Vagina (tissue), 2 donors: ENCODE results near the gene ADGRL1. TPM values are rescaled to one million over a fixed set of nuclear protein-coding genes. Genes with fewer than 3 reads are reported as not detected.

Experiments used
- DNase-seq, 2 donors: peaks; one replicate each; pipeline ENCODE4 v3.0.0-alpha.2; 2017; ENCODE audit errors: extremely low spot score in 2 of 2
- H3K27ac ChIP-seq: fragments of 200-600 bp; sonication (generic); one replicate; pipeline ENCODE4 v1.5.1; 2019
- H3K27me3 ChIP-seq: fragments of 200-600 bp; sonication (generic); one replicate; pipeline ENCODE4 v1.5.1; 2019
- H3K36me3 ChIP-seq, 2 donors: fragments of 200-600 bp; sonication (generic); one replicate each; pipeline ENCODE4 v1.5.1; 2017 to 2019
- H3K4me1 ChIP-seq: fragments of 200-600 bp; sonication (generic); one replicate; pipeline ENCODE4 v1.5.1; 2019
- H3K4me3 ChIP-seq, 2 donors: fragments of 200-600 bp; sonication (generic); 1 replicate in 1 of 2; 2 replicates in 1 of 2; pipeline ENCODE4 v1.5.1; 2016 to 2019
- H3K9me3 ChIP-seq: fragments of 200-600 bp; sonication (generic); one replicate; pipeline ENCODE4 v1.5.1; 2019
- POLR2A ChIP-seq, 2 donors: fragments of 450-650 bp; IDR thresholded peaks; one replicate each; pipeline ENCODE4 v1.6.1; 2017; ENCODE audit warnings: antibody characterized with exemption in 2 of 2, mild to moderate bottlenecking in 2 of 2, moderate library complexity in 2 of 2
- POLR2AphosphoS5 ChIP-seq, 2 donors: sonication (generic); formaldehyde crosslinking; IDR thresholded peaks; one replicate each; pipeline ENCODE4 v1.9.0; 2017; ENCODE audit warnings: antibody characterized with exemption in 2 of 2, mild to moderate bottlenecking in 2 of 2, low read depth in 1 of 2; ENCODE audit not compliant: insufficient read depth in 1 of 2
- intact Hi-C: fragments of 100-400 bp; cut with DNase I; formaldehyde crosslinking; loops from one replicate; pipeline ENCODE4 v1.15.1; 2023
- total RNA-seq: library from RNA; depleted of rRNA; stranded (reverse); fragments of >200 nt; gene quantifications from one replicate; pipeline ENCODE4 v1.2.3, GENCODE V29; 2016
- TF ChIP-seq, protein P1 (sequence below), 3 experiments: fragments of 450-650 bp in 2 of 3; fragments of 200-600 bp in 1 of 3; sonication (generic) in 1 of 3; IDR thresholded peaks; one replicate each; pipeline ENCODE4 v1.5.1; 2017 to 2019; ENCODE audit warnings: antibody characterized with exemption in 3 of 3, mild to moderate bottlenecking in 2 of 3, moderate library complexity in 2 of 3

ADGRL1 gene
- total RNA-seq, 1 donor from 2014 or later, result 23.3 TPM

GRCh38 chr19:14138576-14139265, 67.2 kb downstream of the ADGRL1 start:
- Histone ChIP-seq H3K9me3 (no peaks in the 10 kb centered on the region), H3K27me3 (no peaks in the 10 kb centered on the region), H3K36me3 (no peaks in the 10 kb centered on the region), H3K27ac (no peak overlapping the region), H3K4me1 (peaks cover 18% of the 10 kb centered on the region), H3K4me3 (no peak overlapping the region)
- TF ChIP-seq, protein P1, sequence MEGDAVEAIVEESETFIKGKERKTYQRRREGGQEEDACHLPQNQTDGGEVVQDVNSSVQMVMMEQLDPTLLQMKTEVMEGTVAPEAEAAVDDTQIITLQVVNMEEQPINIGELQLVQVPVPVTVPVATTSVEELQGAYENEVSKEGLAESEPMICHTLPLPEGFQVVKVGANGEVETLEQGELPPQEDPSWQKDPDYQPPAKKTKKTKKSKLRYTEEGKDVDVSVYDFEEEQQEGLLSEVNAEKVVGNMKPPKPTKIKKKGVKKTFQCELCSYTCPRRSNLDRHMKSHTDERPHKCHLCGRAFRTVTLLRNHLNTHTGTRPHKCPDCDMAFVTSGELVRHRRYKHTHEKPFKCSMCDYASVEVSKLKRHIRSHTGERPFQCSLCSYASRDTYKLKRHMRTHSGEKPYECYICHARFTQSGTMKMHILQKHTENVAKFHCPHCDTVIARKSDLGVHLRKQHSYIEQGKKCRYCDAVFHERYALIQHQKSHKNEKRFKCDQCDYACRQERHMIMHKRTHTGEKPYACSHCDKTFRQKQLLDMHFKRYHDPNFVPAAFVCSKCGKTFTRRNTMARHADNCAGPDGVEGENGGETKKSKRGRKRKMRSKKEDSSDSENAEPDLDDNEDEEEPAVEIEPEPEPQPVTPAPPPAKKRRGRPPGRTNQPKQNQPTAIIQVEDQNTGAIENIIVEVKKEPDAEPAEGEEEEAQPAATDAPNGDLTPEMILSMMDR (IDR thresholded peaks at IDR 0.05), result no peak
- no peak for TF ChIP-seq POLR2A (IDR thresholded peaks at IDR 0.05)
- no peak for DNase-seq
- intact Hi-C loops, result loop anchor here (5.0 kb wide), 1 partner anchor 66 kb away; the partner anchor contains the start of gene MISP3

DNA sequence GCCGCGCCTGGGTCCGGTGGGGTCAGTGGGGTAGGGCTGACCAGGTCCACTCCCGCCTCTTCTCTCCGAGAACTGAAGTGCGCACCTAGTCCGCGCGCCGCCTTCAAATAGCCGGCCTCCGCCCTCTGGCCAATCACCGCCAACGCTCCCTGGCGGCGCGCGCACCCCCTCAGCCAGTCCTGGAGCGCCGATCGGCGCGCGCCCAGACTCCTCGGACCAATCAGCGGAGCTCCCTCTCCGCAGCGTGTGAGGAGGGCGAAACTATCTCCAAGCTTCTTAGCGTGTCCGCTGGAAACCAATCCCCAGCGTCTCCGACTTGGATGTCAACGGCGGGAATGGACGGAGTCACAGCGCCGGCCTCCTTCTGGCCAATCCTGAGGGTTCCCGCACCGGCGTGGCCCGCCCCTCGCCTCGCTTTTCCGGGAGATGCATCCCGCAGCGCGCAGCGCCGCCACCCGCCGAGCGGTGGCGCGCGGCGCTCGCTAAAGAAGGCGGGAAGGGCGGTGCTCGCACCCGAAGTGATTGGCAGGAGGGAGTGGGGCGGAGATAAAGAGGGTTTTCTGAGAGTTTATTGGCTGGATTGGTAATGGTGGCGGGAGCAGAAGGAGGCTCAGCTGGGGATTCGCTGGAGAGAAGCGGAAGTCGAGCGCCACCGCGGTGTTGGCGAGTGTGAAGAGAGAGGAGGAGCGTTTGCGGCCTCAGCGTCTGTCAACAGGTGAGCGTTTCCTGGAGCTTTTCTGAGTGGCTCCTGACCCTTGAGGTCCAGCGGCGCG, 69.3 kb downstream of the ADGRL1 start, which contains the start of gene ASF1B:
ASF1B (minus strand) TSS at position 81 of the 773 bp plus-strand sequence. CDS start 133 bp downstream, outside the sequence.
- H3K27ac ChIP-seq, result peak within 1 kb of the TSS; percentile 93
- no peaks in the 10 kb centered on the region for H3K9me3 ChIP-seq
- peaks cover 18% of the 10 kb centered on the region for H3K4me1 ChIP-seq
- peak; percentile 99 to 100 for DNase-seq
- H3K4me3 ChIP-seq, result peak within 1 kb of the TSS; percentile 81 to 93
- TF ChIP-seq, protein P1 (IDR thresholded peaks at IDR 0.05), result peak; percentile 74 to 95 (median 79)
- peak; percentile 85 to 86 for TF ChIP-seq POLR2AphosphoS5 (IDR thresholded peaks at IDR 0.05; ENCODE audit: insufficient read depth in 1 of 2, low read depth in 1 of 2)
- peak in 1 of 2 donors; percentile 49 for TF ChIP-seq POLR2A (IDR thresholded peaks at IDR 0.05)
- no peaks in the 10 kb centered on the region for H3K36me3 ChIP-seq
- intact Hi-C loops, result loop anchor here (5.0 kb wide), 1 partner anchor 64 kb away; the partner anchor contains the start of gene MISP3
- H3K27me3 ChIP-seq, result no peaks in the 10 kb centered on the region

DNA sequence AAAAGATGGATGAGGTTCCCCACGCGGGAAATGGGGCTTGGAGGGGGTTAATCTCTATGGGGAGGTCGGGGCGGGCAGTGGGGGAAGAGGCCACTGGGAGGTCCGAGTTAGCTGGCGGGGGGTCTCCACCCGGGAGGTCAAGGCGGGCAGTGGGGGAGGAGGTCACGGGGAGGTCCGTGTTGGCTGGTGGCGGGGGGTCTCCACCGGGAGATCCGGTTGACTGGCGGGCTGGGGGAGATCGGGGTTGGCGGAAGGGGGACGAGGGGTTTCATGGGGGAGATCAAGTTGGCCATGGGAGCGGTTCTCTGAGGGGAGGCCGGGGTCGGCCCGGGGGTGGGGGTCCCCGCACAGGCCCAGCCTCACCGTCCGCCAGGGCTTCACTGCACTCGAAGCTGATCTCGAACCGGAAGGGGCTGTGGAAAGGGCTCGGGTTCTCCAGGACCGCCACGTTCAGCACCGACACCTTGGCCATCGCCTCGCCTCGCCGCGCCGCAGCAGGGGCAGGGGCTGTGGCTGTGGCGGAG, 69.9 kb downstream of the ADGRL1 start:
- TF ChIP-seq, protein P1 (IDR thresholded peaks at IDR 0.05), result no peak
- TF ChIP-seq POLR2A (IDR thresholded peaks at IDR 0.05) (no peak), POLR2AphosphoS5 (IDR thresholded peaks at IDR 0.05; ENCODE audit: insufficient read depth in 1 of 2, low read depth in 1 of 2) (no peak)
- Histone ChIP-seq H3K9me3 (no peaks in the 10 kb centered on the region), H3K27me3 (no peaks in the 10 kb centered on the region), H3K4me3 (peak overlapping the region; percentile 56 to 81), H3K36me3 (no peaks in the 10 kb centered on the region), H3K27ac (peak overlapping the region; percentile 42), H3K4me1 (peaks cover 18% of the 10 kb centered on the region)
- DNase-seq, result no peak
- intact Hi-C loops, result loop anchor here (5.0 kb wide), 1 partner anchor 64 kb away; the partner anchor contains the start of gene MISP3

- H3K27ac ChIP-seq, result no peak overlapping the region
- TF ChIP-seq POLR2A (IDR thresholded peaks at IDR 0.05) (no peak), POLR2AphosphoS5 (IDR thresholded peaks at IDR 0.05; ENCODE audit: insufficient read depth in 1 of 2, low read depth in 1 of 2) (no peak)
- TF ChIP-seq, protein P1 (IDR thresholded peaks at IDR 0.05), result no peak
- H3K4me3 ChIP-seq, result no peak overlapping the region
- H3K9me3 ChIP-seq, result no peaks in the 10 kb centered on the region
- no peaks in the 10 kb centered on the region for H3K27me3 ChIP-seq
- intact Hi-C loops, result loop anchor here (5.0 kb wide), 1 partner anchor 63 kb away; the partner anchor contains the start of gene MISP3
- no peak for DNase-seq
- no peaks in the 10 kb centered on the region for H3K36me3 ChIP-seq
- peaks cover 18% of the 10 kb centered on the region for H3K4me1 ChIP-seq
Observed at GRCh38 chr19:14135355-14135754, 70.6 kb downstream of the ADGRL1 start.
